ENCODE data around the gene VSTM1. TPM values are rescaled to one million over a fixed set of nuclear protein-coding genes. Genes with fewer than 3 reads are reported as not detected.
"Not testable (repeated sequence)": the region's sequence is repeated elsewhere in the genome, so short reads cannot be mapped to it uniquely, and the experiment has no call there.

Gene VSTM1
- total RNA-seq, 3 donors from 2014 or later (not counting 1 experiment from before 2014, with no cell fraction given) = 0.72 to 2.8 (median 2.7) TPM

DNA sequence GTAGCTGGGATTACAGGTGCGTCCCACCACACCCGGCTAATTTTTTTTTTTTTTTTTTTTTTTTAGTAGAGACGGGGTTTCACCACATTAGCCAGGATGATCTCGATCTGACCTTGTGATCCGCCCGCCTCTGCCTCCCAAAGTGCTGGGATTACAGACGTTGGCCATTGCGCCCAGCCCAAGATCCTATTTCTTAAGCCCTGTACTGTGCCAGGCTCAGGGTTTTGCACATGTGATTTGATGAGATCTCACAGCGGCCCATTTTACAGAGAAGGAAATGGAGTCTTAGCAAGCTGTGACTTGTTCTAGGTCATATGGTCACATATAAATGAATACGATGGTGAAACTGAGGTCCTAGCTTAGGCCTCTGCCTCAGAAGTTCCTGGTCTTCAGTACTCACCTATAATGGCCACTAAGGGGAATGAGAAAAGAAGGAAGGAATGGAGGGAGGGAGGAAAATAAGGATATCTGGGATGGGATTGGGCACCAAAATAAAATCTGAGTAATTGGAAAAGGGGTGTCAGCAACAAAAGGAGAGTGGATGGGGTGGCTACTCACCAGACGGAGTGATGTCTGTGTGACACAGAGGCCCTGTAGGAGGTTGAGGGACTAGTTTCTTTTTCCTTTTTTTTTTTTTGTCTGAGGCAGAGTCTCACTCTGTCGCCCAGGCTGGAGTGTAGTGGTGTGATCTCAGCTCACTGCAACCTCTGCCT, 35.6 kb upstream of the VSTM1 start:
- DNase-seq (no peak), ATAC-seq (no peak)
- Histone ChIP-seq H3K27me3 (ENCODE audit: control insufficient read depth, insufficient read depth, low read length) (peaks cover 3% of the 10 kb centered on the region), H3K27ac (ENCODE audit: low read length) (no peak overlapping the region), H3K4me3 (ENCODE audit: low read length) (no peak overlapping the region), H3K9me3 (ENCODE audit: control insufficient read depth, insufficient read depth, low read length) (no peaks in the 10 kb centered on the region), H3K4me1 (ENCODE audit: control insufficient read depth, insufficient read depth, low read length) (peaks cover 34% of the 10 kb centered on the region), H3K36me3 (ENCODE audit: control insufficient read depth, insufficient read depth, low read length) (no peaks in the 10 kb centered on the region)
- 92% methylated on average over 10 of the region's 12 CpGs for WGBS (ENCODE audit: insufficient coverage)
- Mint-ChIP-seq H3K9me3 (no peaks in the 10 kb centered on the region), H3K27me3 (ENCODE audit: low read depth in 2 of 2) (peaks cover 0 to 6% of the 10 kb centered on the region in 2 donors), H3K27ac (no peak overlapping the region), H3K4me3 (no peak overlapping the region), H3K4me1 (peaks cover 27 to 37% of the 10 kb centered on the region in 2 donors), H3K36me3 (no peaks in the 10 kb centered on the region)
- TF ChIP-seq, protein P1, sequence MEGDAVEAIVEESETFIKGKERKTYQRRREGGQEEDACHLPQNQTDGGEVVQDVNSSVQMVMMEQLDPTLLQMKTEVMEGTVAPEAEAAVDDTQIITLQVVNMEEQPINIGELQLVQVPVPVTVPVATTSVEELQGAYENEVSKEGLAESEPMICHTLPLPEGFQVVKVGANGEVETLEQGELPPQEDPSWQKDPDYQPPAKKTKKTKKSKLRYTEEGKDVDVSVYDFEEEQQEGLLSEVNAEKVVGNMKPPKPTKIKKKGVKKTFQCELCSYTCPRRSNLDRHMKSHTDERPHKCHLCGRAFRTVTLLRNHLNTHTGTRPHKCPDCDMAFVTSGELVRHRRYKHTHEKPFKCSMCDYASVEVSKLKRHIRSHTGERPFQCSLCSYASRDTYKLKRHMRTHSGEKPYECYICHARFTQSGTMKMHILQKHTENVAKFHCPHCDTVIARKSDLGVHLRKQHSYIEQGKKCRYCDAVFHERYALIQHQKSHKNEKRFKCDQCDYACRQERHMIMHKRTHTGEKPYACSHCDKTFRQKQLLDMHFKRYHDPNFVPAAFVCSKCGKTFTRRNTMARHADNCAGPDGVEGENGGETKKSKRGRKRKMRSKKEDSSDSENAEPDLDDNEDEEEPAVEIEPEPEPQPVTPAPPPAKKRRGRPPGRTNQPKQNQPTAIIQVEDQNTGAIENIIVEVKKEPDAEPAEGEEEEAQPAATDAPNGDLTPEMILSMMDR (IDR thresholded peaks at IDR 0.05) = no peak
- intact Hi-C loops (cut with micrococcal nuclease) = no loop called here

GRCh38 chr19:54096617-54097106, 33.0 kb upstream of the VSTM1 start:
- Mint-ChIP-seq H3K27me3 (ENCODE audit: low read depth in 2 of 2) (peaks cover 0 to 11% of the 10 kb centered on the region in 2 donors), H3K9me3 (no peaks in the 10 kb centered on the region), H3K36me3 (no peaks in the 10 kb centered on the region), H3K4me3 (peak overlapping the region; percentile 98), H3K4me1 (peaks cover 17 to 23% of the 10 kb centered on the region in 2 donors), H3K27ac (peak overlapping the region; percentile 92 to 93)
- DNase-seq (peak in 1 of 2 donors; percentile 59), ATAC-seq (peak; percentile 34 to 58 (median 41))
- no peak overlapping the region for H3K4me3 ChIP-seq (ENCODE audit: low read length)
- peaks cover 4% of the 10 kb centered on the region for H3K27me3 ChIP-seq (ENCODE audit: control insufficient read depth, insufficient read depth, low read length)
- TF ChIP-seq, protein P1 (IDR thresholded peaks at IDR 0.05) = no peak
- 13% methylated on average over 14 of the region's 14 CpGs for WGBS (ENCODE audit: insufficient coverage)
- peak overlapping the region; percentile 58 for H3K27ac ChIP-seq (ENCODE audit: low read length)
- intact Hi-C loops (cut with micrococcal nuclease) = no loop called here
- peaks cover 20% of the 10 kb centered on the region for H3K4me1 ChIP-seq (ENCODE audit: control insufficient read depth, insufficient read depth, low read length)
- H3K9me3 ChIP-seq (ENCODE audit: control insufficient read depth, insufficient read depth, low read length) = no peaks in the 10 kb centered on the region
- H3K36me3 ChIP-seq (ENCODE audit: control insufficient read depth, insufficient read depth, low read length) = no peaks in the 10 kb centered on the region

GRCh38 chr19:54095859-54096616, 32.3 kb upstream of the VSTM1 start:
- H3K36me3 Mint-ChIP-seq; intact Hi-C loops (cut with micrococcal nuclease); H3K9me3 ChIP-seq (ENCODE audit: control insufficient read depth, insufficient read depth, low read length); H3K36me3 ChIP-seq (ENCODE audit: control insufficient read depth, insufficient read depth, low read length); H3K27me3 ChIP-seq (ENCODE audit: control insufficient read depth, insufficient read depth, low read length); H3K9me3 Mint-ChIP-seq: not testable (repeated sequence)
- Mint-ChIP-seq H3K27ac (peak overlapping the region; percentile 92 to 93), H3K27me3 (ENCODE audit: low read depth in 2 of 2) (peaks cover 0 to 11% of the 10 kb centered on the region in 2 donors), H3K4me3 (peak overlapping the region; percentile 98), H3K4me1 (peaks cover 17 to 19% of the 10 kb centered on the region in 2 donors)
- Histone ChIP-seq H3K4me1 (ENCODE audit: control insufficient read depth, insufficient read depth, low read length) (peaks cover 20% of the 10 kb centered on the region), H3K27ac (ENCODE audit: low read length) (peak overlapping the region; percentile 58), H3K4me3 (ENCODE audit: low read length) (peak overlapping the region; percentile 26)
- under 1% methylated on average over 46 of the region's 46 CpGs for WGBS (ENCODE audit: insufficient coverage)
- DNase-seq = peak; percentile 57 to 76
- peak; percentile 85 to 87 (median 86) for ATAC-seq
